OCI-LY1 (cell line): ENCODE measurements around the gene HTR1E.
A peak's percentile ranks its signal among the peaks of the same experiment; 100 is the strongest.

Experiments
- CTCF ChIP-seq: fragments of 200-600 bp; sonication (generic), shearing (Covaris generic); IDR thresholded peaks from 2 replicates; pipeline ENCODE4 v1.5.1; 2017; ENCODE audit warnings: mild to moderate bottlenecking, antibody characterized with exemption, low read length, moderate library complexity, mixed read lengths
- EZH2 ChIP-seq: fragments of 200-600 bp; sonication (generic), shearing (Covaris generic); IDR thresholded peaks from 2 replicates; pipeline ENCODE4 v1.8.0; 2017; ENCODE audit warnings: borderline replicate concordance, mixed run types, mild to moderate bottlenecking, antibody characterized with exemption, low read length, moderate library complexity, mixed read lengths

DNA sequence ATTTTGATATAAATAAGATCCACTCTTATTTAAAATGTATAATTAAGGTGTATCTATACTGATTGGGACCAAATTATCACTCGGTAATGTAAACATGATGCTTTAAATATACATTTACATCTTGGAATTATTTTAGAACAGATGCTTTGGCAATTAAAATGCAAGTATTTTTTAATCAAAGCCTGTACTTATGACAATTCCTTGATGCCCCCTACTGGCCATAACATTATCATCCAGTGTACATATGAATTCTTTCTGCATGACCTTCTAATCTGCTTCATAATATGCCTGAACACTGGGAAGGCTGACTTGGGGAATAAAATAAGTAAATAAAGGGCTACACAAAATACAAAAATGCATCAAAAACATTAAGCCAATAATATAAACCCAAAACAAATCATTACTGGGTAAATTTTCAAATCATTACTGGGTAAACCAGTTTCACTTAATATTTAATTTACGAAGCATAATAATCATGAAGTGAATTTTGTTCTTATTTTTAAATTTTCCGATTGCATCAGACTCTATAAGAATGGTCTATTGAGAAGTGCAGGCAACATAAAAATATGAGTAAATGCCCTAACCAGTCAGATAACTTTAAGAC is 92.5 kb downstream of the HTR1E start:
- TF ChIP-seq CTCF (peak; percentile 77), EZH2 (no peak)
